ENCODE results near the gene BLM. TPM values are rescaled to one million over a fixed set of nuclear protein-coding genes. Genes with fewer than 3 reads are reported as not detected.

BLM gene
- total RNA-seq, 1 donor from 2014 or later: 5.6 TPM

GRCh38 chr15:90774731-90775514 lies 57.8 kb downstream of the BLM start:
- H3K4me3 ChIP-seq (ENCODE audit: low read depth, low read length): no peak overlapping the region
- no peaks in the 10 kb centered on the region for H3K27me3 ChIP-seq (ENCODE audit: control insufficient read depth, insufficient read depth, low read length)
- TF ChIP-seq CTCF (IDR thresholded peaks at IDR 0.05; ENCODE audit: insufficient read depth, low read length, poor library complexity, severe bottlenecking): no peak
- no peaks in the 10 kb centered on the region for H3K36me3 ChIP-seq (ENCODE audit: control insufficient read depth, insufficient read depth, low read length)
- peak; percentile 74 for DNase-seq (ENCODE audit: low read depth)

DNA sequence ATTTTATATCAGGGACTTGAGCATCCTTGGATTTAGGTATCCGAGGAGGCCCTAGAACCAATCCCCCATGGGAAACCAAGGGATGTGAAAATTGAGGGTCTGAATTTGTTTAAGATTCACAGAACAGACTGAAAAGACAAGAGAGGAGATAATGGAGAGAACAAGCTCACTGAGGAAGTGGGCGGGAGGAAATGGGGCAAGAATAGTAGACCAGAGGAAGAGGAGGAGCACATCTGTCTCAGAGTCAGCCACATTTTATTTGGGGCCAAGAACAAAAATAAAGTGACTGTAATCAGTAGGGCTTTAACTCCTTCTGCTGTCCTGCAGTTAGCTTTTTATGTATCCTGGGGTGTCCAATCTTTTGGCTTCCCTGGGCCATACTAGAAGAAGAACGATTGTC lies 63.8 kb downstream of the BLM start:
- TF ChIP-seq CTCF (IDR thresholded peaks at IDR 0.05; ENCODE audit: insufficient read depth, low read length, poor library complexity, severe bottlenecking): no peak
- no peak for DNase-seq (ENCODE audit: low read depth)
- H3K27me3 ChIP-seq (ENCODE audit: control insufficient read depth, insufficient read depth, low read length): no peaks in the 10 kb centered on the region
- H3K36me3 ChIP-seq (ENCODE audit: control insufficient read depth, insufficient read depth, low read length): no peaks in the 10 kb centered on the region
- no peak overlapping the region for H3K4me3 ChIP-seq (ENCODE audit: low read depth, low read length)

GRCh38 chr15:90782442-90782841 lies 65.3 kb downstream of the BLM start:
- H3K4me3 ChIP-seq (ENCODE audit: low read depth, low read length): no peak overlapping the region
- no peak for DNase-seq (ENCODE audit: low read depth)
- no peaks in the 10 kb centered on the region for H3K36me3 ChIP-seq (ENCODE audit: control insufficient read depth, insufficient read depth, low read length)
- H3K27me3 ChIP-seq (ENCODE audit: control insufficient read depth, insufficient read depth, low read length): no peaks in the 10 kb centered on the region
- TF ChIP-seq CTCF (IDR thresholded peaks at IDR 0.05; ENCODE audit: insufficient read depth, low read length, poor library complexity, severe bottlenecking): no peak

- TF ChIP-seq CTCF (IDR thresholded peaks at IDR 0.05; ENCODE audit: insufficient read depth, low read length, poor library complexity, severe bottlenecking): no peak
- Histone ChIP-seq H3K27me3 (ENCODE audit: control insufficient read depth, insufficient read depth, low read length) (no peaks in the 10 kb centered on the region), H3K4me3 (ENCODE audit: low read depth, low read length) (no peak overlapping the region), H3K36me3 (ENCODE audit: control insufficient read depth, insufficient read depth, low read length) (no peaks in the 10 kb centered on the region)
- no peak for DNase-seq (ENCODE audit: low read depth)
Observed at GRCh38 chr15:90787881-90788280, 70.7 kb downstream of the BLM start.

- TF ChIP-seq CTCF (IDR thresholded peaks at IDR 0.05; ENCODE audit: insufficient read depth, low read length, poor library complexity, severe bottlenecking): no peak
- Histone ChIP-seq H3K36me3 (ENCODE audit: control insufficient read depth, insufficient read depth, low read length) (no peaks in the 10 kb centered on the region), H3K27me3 (ENCODE audit: control insufficient read depth, insufficient read depth, low read length) (no peaks in the 10 kb centered on the region), H3K4me3 (ENCODE audit: low read depth, low read length) (no peak overlapping the region)
- DNase-seq (ENCODE audit: low read depth): no peak
Observed at GRCh38 chr15:90789462-90789861, 72.3 kb downstream of the BLM start.

DNA sequence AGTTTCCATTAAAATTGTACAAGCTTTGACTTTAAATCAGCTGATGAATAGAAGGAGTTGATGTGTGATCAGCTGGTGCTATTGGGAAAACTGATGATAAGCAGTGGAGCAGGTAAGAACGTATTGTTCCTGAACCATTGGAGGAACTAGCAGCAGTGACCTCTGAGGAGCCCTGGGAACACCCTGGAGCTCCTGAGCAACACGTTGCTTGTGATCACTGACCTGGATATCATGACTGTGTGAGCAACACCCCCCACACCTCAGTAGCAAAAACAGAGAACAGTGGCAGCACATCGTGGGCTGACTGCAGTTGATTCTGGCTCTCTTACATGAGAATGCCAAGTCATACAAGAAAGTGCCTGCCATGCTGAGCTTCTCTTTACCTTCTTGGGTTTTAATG lies 72.9 kb downstream of the BLM start:
- Histone ChIP-seq H3K27me3 (ENCODE audit: control insufficient read depth, insufficient read depth, low read length) (no peaks in the 10 kb centered on the region), H3K4me3 (ENCODE audit: low read depth, low read length) (no peak overlapping the region), H3K36me3 (ENCODE audit: control insufficient read depth, insufficient read depth, low read length) (no peaks in the 10 kb centered on the region)
- no peak for TF ChIP-seq CTCF (IDR thresholded peaks at IDR 0.05; ENCODE audit: insufficient read depth, low read length, poor library complexity, severe bottlenecking)
- no peak for DNase-seq (ENCODE audit: low read depth)

Data from kidney epithelial cell (primary cell).